Measurements from ENCODE around the gene POLG.

POLG gene

GRCh38 chr15:89334510-89335297 is at the start of gene POLG:
TSS of gene POLG (minus strand) at chr15:89334824. CDS start at chr15:89333754, 1,070 bp downstream.
- peak; percentile 97 to 99 for DNase-seq

- DNase-seq = no peak
Observed at GRCh38 chr15:89384176-89384604, 49.6 kb upstream of the POLG start.

GRCh38 chr15:89383365-89384175 is 48.9 kb upstream of the POLG start:
- DNase-seq = no peak

- DNase-seq = no peak
Observed at GRCh38 chr15:89381888-89382686, 47.5 kb upstream of the POLG start.

- no peak for DNase-seq
Observed at GRCh38 chr15:89381331-89381730, 46.7 kb upstream of the POLG start.

- no peak for DNase-seq
Observed at GRCh38 chr15:89379818-89380217, 45.2 kb upstream of the POLG start.

GRCh38 chr15:89379251-89379695 is 44.6 kb upstream of the POLG start:
- no peak for DNase-seq

- DNase-seq = no peak
Observed at GRCh38 chr15:89378296-89379151, 43.9 kb upstream of the POLG start.

- DNase-seq = no peak
Observed at GRCh38 chr15:89377842-89378295, 43.2 kb upstream of the POLG start.

GRCh38 chr15:89377024-89377841 is 42.6 kb upstream of the POLG start:
- no peak for DNase-seq

GRCh38 chr15:89376388-89376787 is 41.8 kb upstream of the POLG start:
- no peak for DNase-seq

- no peak for DNase-seq
Observed at GRCh38 chr15:89375093-89376005, 40.7 kb upstream of the POLG start.

- DNase-seq = no peak
Observed at GRCh38 chr15:89374086-89374981, 39.7 kb upstream of the POLG start.

GRCh38 chr15:89372069-89372935 is 37.7 kb upstream of the POLG start:
- no peak for DNase-seq

GRCh38 chr15:89371228-89372044 is 36.8 kb upstream of the POLG start:
- no peak for DNase-seq

- no peak for DNase-seq
Observed at GRCh38 chr15:89370978-89371227, 36.3 kb upstream of the POLG start.

Measured in stimulated activated CD4-positive, alpha-beta T cell treated with anti-CD3 and anti-CD28 coated beads, Interleukin-4, amount 100 ng/mL, for 4 hours (primary cell).